Activated naive CD4-positive, alpha-beta T cell treated with anti-CD3 and anti-CD28 coated beads for 36 hours (primary cell): ENCODE results near the gene OR4F6. TPM values are rescaled to one million over a fixed set of nuclear protein-coding genes. Genes with fewer than 3 reads are reported as not detected.
"Not testable (repeated sequence)": the region's sequence is repeated elsewhere in the genome, so short reads cannot be mapped to it uniquely, and the experiment has no call there.

Source experiments
- CTCF ChIA-PET: fragments of 350-600 bp; sonication (Branson Sonifier 250); formaldehyde crosslinking; loops from one replicate; lab custom pipeline; 2021; ENCODE audit warnings: antibody characterized with exemption; lab: Charles Lee
- DNase-seq: peaks from one replicate; pipeline ENCODE4 v3.0.0-alpha.2; 2020
- H3K27ac Mint-ChIP-seq: one replicate; pipeline ENCODE4 v1.8.0; 2021; ENCODE audit warnings: mild to moderate bottlenecking, mixed read lengths
- H3K27me3 Mint-ChIP-seq: one replicate; pipeline ENCODE4 v1.8.0; 2021; ENCODE audit warnings: low read depth, mixed read lengths
- H3K36me3 Mint-ChIP-seq: one replicate; pipeline ENCODE4 v1.8.0; 2021; ENCODE audit warnings: low read depth, mixed read lengths
- H3K4me1 Mint-ChIP-seq: one replicate; pipeline ENCODE4 v1.8.0; 2021; ENCODE audit warnings: low read depth, mixed read lengths
- H3K4me3 Mint-ChIP-seq: one replicate; pipeline ENCODE4 v1.8.0; 2021; ENCODE audit warnings: mild to moderate bottlenecking, moderate library complexity, mixed read lengths
- H3K9me3 Mint-ChIP-seq: one replicate; pipeline ENCODE4 v1.8.0; 2021; ENCODE audit warnings: mixed read lengths
- intact Hi-C: fragments of 100-400 bp; cut with micrococcal nuclease; formaldehyde crosslinking; loops from one replicate; pipeline ENCODE4 v1.15.1; 2023
- total RNA-seq, 2 experiments: library from RNA; stranded (reverse); gene quantifications; one replicate each; pipeline ENCODE4 v1.2.3, GENCODE V29; 2021

Gene OR4F6
- total RNA-seq, 2 experiments from 2014 or later = not detected

DNA sequence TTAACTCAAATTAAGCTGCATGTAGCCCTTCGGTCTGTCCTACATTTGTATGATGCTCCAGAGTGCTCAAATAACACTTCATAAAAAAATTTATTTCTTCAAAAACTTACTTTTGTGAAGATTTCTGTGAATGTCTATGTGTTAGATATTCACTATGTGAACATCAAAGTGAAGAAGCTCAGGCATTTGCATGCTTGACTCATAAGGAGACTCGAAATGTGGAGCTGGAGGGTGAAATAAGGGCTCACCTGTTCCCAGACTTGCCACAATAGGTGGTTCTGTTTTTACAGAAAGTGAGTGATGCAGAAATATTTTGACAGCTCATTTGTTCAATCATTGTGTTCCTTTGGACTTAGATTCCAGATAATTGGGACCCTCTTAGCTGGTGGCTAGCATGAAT lies 16.9 kb upstream of the OR4F6 start:
- H3K4me3 Mint-ChIP-seq, H3K36me3 Mint-ChIP-seq, intact Hi-C loops, H3K27me3 Mint-ChIP-seq, H3K9me3 Mint-ChIP-seq, CTCF ChIA-PET, DNase-seq, H3K27ac Mint-ChIP-seq, H3K4me1 Mint-ChIP-seq: not testable (repeated sequence)

DNA sequence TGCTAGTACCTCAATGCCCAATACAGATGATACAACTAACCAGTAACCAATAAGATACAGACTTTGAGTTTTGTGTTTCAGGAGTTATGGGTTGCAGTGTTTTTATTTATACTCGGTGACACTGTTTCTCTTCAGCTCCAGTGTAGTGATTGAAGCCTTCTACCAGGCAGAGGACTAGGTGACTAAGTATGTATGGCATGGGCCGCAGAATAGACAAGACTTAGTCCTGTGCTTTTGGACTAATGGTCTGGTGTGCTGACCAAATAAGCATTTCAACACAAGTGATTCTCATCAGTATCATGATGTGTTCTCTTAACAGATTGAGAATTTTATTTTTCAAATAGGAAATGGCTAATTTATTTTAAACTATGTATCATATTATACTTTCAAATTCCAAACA lies 15.3 kb upstream of the OR4F6 start:
- H3K36me3 Mint-ChIP-seq, H3K4me1 Mint-ChIP-seq, H3K27ac Mint-ChIP-seq, intact Hi-C loops, H3K4me3 Mint-ChIP-seq, CTCF ChIA-PET, DNase-seq, H3K9me3 Mint-ChIP-seq, H3K27me3 Mint-ChIP-seq: not testable (repeated sequence)

DNA sequence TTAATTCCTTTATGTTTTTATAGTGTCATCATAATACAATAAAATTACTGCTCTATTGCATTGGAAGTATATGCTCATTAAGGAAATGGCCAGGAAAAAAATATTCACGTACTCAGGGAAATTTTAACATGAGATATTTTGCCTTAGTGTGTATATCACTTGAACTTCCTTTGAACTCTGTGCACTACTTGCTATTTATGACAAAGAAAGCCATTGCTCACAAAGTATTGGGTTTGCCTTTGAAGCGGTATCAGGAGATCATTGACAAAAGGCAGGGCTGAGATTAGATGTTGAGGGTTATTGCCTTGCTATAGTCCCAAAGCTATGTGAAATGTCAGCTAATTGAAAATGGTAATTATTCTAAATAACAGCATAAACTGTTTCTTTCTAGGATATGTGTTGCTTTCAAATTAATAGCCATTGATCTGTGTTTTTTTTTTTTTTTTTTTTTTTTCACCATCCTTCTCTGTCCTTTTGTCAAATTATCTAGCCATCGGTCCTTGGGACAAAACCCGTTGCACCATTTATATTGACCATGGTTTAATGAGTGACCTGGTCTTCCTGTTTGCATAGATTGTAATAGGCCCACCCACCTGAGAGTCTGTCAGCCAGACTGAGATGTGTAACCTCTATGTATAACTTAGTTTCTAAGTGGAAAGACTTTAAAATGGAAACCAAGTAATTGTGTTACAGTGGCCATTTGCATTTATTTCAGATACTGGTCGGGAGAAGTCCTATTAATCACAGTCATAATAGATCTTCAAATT lies 14.6 kb upstream of the OR4F6 start:
- H3K4me1 Mint-ChIP-seq, H3K36me3 Mint-ChIP-seq, H3K4me3 Mint-ChIP-seq, CTCF ChIA-PET, H3K9me3 Mint-ChIP-seq, H3K27me3 Mint-ChIP-seq, intact Hi-C loops, DNase-seq, H3K27ac Mint-ChIP-seq: not testable (repeated sequence)

DNA sequence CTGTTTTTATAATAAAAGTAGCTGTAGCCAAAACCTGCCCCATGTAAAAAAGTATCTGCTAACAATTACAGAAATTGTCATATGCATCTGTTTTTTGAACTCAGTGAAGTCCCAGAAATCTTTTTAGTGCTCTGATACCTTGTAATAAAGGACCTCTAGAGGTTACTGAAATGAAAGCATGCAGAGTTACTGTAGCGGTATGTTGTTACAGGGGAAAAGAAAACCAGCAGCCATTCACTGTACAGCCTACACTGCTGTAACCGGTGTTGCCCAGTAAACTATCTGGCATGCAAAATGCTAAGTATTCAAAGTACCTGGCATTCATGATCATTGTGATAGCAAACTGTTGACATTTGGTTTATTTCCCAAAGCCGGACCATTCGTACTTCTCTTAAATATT lies 12.6 kb upstream of the OR4F6 start:
- intact Hi-C loops, H3K4me1 Mint-ChIP-seq, H3K4me3 Mint-ChIP-seq, H3K27ac Mint-ChIP-seq, DNase-seq, H3K9me3 Mint-ChIP-seq, H3K27me3 Mint-ChIP-seq, H3K36me3 Mint-ChIP-seq, CTCF ChIA-PET: not testable (repeated sequence)

DNA sequence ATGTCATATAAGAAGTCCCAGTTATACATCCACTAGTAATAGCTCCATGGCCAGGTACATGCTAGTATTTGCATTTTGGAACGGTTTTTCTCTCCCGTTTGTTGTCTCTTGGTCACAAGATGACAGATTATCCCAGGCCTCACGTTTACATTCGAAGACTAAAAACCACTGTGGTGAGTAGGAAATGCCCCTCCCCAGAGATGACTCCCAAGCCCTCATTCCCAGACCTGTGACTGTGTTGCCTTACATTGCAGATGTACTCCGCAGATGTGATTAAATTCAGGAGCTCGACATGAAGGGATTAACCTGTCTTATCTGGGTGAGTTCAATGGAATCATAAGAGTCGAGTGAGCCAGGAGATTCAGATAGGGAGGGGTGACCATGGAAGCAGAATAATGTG lies 9.3 kb upstream of the OR4F6 start:
- H3K27ac Mint-ChIP-seq, H3K27me3 Mint-ChIP-seq, H3K4me3 Mint-ChIP-seq, CTCF ChIA-PET, intact Hi-C loops, DNase-seq, H3K36me3 Mint-ChIP-seq, H3K9me3 Mint-ChIP-seq, H3K4me1 Mint-ChIP-seq: not testable (repeated sequence)

DNA sequence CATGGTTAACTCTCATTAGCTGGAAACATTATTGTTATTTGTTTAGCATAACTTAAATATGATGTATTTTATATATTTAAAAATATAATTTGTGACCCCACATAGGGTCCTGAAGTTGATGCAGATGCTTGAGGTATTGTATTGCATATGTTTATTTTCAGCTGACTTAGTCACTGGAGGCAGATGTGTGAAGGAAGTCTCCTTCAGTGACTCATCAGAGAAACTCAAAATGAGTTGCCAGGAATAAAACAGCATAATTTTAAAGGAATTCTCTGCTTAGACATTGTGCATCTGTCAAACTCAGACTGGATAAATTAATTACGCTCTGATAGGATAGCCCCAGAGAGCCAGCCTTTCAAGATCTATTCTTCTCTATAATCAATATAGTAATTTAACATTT lies 7.9 kb upstream of the OR4F6 start:
- H3K27ac Mint-ChIP-seq = no peak overlapping the region
- peaks cover 2% of the 10 kb centered on the region for H3K27me3 Mint-ChIP-seq
- H3K4me3 Mint-ChIP-seq = no peak overlapping the region
- no peaks in the 10 kb centered on the region for H3K9me3 Mint-ChIP-seq
- no peaks in the 10 kb centered on the region for H3K36me3 Mint-ChIP-seq
- CTCF ChIA-PET = no interaction called here
- H3K4me1 Mint-ChIP-seq = no peaks in the 10 kb centered on the region
- DNase-seq = no peak
- intact Hi-C loops = no loop called here

DNA sequence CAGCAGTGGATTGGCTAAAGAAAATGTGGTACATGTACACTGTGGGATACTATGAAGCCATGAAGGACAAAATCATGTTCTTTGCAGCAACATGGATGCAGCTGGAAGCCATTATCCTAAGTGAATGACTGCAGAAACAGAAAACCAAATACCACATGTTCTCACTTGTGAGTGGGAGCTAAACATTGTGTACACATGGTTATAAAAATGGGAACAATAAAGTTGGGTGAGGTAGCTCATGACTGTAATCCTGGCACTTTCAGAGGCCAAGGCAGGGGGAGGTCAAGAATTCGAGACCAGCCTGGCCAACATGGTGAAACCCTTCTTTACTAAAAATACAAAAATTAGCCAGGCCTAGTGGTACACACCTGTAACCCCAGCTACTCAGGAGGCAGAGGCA lies 3.6 kb upstream of the OR4F6 start:
- CTCF ChIA-PET = interaction anchor here (0.6 kb wide), 1 partner anchor 34 kb away, joined by 4 read pairs; no protein-coding TSS in a partner anchor
- no peaks in the 10 kb centered on the region for H3K9me3 Mint-ChIP-seq
- H3K4me3 Mint-ChIP-seq = no peak overlapping the region
- H3K27ac Mint-ChIP-seq = no peak overlapping the region
- no peaks in the 10 kb centered on the region for H3K4me1 Mint-ChIP-seq
- H3K36me3 Mint-ChIP-seq = no peaks in the 10 kb centered on the region
- no peak for DNase-seq
- intact Hi-C loops = no loop called here
- peaks cover 5% of the 10 kb centered on the region for H3K27me3 Mint-ChIP-seq

DNA sequence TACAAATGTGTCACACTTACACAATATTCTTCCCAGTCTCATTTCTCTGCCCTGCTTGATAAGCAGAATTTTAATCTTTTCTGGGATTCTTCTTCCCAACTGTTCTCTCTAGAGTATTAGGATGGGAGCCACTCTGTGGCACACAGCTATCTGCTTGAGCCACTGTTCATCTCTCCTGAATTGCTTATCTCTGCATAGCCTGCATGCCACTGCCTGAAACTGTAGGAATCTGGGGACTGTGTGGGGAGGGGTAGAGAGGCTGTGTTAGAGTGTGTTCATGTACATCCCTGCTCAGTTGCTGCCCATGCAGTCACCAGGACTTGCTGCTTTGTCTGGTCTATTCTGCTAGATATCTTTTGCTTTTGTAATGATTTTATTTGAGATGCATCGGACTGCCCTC lies 2.3 kb upstream of the OR4F6 start:
- Mint-ChIP-seq H3K4me1 (no peaks in the 10 kb centered on the region), H3K27ac (no peak overlapping the region), H3K27me3 (peaks cover 8% of the 10 kb centered on the region), H3K9me3 (no peaks in the 10 kb centered on the region), H3K4me3 (no peak overlapping the region), H3K36me3 (no peaks in the 10 kb centered on the region)
- CTCF ChIA-PET = no interaction called here
- intact Hi-C loops = no loop called here
- no peak for DNase-seq

DNA sequence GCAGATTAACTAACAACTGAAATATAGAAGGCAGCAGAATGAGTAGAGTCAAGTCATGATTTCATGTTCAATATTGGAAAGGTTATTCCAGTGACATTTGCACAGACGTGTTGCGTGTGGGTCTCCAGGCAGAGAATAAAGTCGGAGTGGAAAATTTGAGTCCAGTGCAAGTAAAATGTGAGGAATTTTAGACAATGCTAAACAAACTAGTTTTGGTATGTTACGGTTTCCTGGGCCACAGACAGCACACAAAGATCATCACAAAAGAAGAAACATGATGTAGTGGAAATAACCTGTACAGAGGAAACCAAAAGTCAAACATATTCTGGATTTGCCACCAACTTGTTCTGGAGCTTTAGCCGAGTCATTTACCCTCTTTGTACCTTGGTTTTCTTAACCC lies 367 bp downstream of the OR4F6 start:
- no peak for DNase-seq
- no peaks in the 10 kb centered on the region for H3K9me3 Mint-ChIP-seq
- H3K27me3 Mint-ChIP-seq = peaks cover 9% of the 10 kb centered on the region

DNA sequence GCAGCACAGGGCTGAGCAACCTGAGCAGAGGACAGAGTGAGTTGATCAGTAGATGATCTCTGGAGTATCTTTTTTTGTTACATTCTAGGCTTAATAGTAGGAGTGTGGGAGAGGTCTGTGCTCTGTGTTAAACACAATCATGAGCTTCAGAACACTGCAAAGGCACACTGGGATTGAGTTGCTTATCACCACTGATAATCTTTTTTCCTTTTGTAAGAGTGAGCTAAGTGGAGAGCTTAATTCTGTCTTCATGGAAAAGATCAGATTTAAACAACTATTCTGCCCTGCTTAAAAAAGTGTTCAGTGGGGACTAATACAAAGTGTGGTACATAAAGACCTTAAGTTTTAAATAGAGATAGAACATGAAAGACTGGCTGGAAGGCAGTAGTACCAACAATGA lies 1.1 kb downstream of the OR4F6 start:
- intact Hi-C loops = no loop called here
- no peaks in the 10 kb centered on the region for H3K36me3 Mint-ChIP-seq
- peaks cover 12% of the 10 kb centered on the region for H3K27me3 Mint-ChIP-seq
- H3K27ac Mint-ChIP-seq = no peak overlapping the region
- DNase-seq = no peak
- no peaks in the 10 kb centered on the region for H3K4me1 Mint-ChIP-seq
- CTCF ChIA-PET = no interaction called here
- H3K9me3 Mint-ChIP-seq = no peaks in the 10 kb centered on the region
- no peak overlapping the region for H3K4me3 Mint-ChIP-seq

More for the DNA sequence above, 367 bp downstream of the OR4F6 start:
- CTCF ChIA-PET = interaction anchor here (0.6 kb wide), 2 partner anchors 33 to 165 kb away, joined by 4 read pairs; no protein-coding TSS in a partner anchor
- intact Hi-C loops = no loop called here
- H3K4me3 Mint-ChIP-seq = no peak overlapping the region
- H3K36me3 Mint-ChIP-seq = no peaks in the 10 kb centered on the region
- no peak overlapping the region for H3K27ac Mint-ChIP-seq
- H3K4me1 Mint-ChIP-seq = no peaks in the 10 kb centered on the region

DNA sequence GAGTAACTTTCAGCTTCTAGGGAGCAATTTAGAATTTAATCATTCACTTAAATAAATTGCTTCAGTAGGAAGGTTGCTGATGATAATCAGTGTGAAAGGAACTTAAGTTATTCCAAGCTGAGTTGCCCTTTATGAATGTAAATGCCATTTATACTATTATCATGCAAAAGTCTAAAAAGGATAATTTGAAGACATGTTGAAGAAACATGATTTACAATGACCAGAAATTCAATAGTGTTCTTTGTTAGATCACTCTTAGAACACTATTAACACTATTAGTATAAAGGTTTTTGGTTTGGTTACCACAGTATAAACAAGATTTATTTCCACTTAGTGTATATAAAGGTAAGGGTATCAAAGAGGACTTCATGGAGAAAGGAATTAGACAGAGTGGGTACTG lies 1.6 kb downstream of the OR4F6 start:
- H3K9me3 Mint-ChIP-seq = no peaks in the 10 kb centered on the region
- H3K4me3 Mint-ChIP-seq = no peak overlapping the region
- H3K36me3 Mint-ChIP-seq = no peaks in the 10 kb centered on the region
- CTCF ChIA-PET = no interaction called here
- no peak for DNase-seq
- peaks cover 13% of the 10 kb centered on the region for H3K27me3 Mint-ChIP-seq
- intact Hi-C loops = no loop called here
- no peak overlapping the region for H3K27ac Mint-ChIP-seq
- no peaks in the 10 kb centered on the region for H3K4me1 Mint-ChIP-seq

DNA sequence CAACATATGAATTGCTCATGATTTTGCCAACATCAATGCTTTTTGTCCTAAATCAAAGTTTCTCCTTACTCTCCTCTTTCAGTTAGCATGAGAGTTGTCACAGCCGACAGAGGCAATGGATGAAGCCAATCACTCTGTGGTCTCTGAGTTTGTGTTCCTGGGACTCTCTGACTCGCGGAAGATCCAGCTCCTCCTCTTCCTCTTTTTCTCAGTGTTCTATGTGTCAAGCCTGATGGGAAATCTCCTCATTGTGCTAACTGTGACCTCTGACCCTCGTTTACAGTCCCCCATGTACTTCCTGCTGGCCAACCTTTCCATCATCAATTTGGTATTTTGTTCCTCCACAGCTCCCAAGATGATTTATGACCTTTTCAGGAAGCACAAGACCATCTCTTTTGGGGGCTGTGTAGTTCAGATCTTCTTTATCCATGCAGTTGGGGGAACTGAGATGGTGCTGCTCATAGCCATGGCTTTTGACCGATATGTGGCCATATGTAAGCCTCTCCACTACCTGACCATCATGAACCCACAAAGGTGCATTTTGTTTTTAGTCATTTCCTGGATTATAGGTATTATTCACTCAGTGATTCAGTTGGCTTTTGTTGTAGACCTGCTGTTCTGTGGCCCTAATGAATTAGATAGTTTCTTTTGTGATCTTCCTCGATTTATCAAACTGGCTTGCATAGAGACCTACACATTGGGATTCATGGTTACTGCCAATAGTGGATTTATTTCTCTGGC lies 2.5 kb downstream of the OR4F6 start:
- no peak for DNase-seq
- Mint-ChIP-seq H3K9me3 (no peaks in the 10 kb centered on the region), H3K4me3 (no peak overlapping the region), H3K27ac (no peak overlapping the region), H3K36me3 (no peaks in the 10 kb centered on the region), H3K4me1 (no peaks in the 10 kb centered on the region), H3K27me3 (peaks cover 16% of the 10 kb centered on the region)
- intact Hi-C loops = no loop called here
- CTCF ChIA-PET = no interaction called here

DNA sequence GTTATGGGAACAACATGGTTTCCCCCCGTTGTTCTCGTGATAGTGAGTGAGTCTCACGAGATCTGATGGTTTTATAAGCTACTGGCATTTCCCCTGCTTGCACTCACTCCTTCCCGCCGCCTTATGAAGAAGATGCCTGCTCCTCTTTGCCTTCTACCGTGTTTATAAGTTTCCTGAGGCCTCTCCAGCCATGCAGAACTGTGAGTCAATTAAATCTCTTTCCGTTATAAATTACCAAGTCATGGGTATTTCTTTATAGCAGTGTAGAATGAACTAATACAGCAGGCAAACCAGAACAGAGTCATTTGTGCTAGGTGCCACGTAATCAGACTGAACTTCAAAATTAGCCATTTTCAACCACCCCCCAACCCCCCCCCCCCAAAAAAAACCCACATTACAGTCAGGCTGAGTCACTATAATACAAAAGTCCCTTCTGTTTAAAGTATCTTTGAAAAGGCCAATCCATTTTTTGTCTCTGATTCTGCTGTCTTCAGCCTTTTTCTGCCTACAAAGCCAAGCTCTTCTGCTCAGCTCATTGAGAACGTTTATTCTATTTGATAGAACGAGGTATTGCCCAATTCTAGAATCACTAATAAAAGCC lies 4.1 kb downstream of the OR4F6 start:
- H3K4me1 Mint-ChIP-seq = no peaks in the 10 kb centered on the region
- CTCF ChIA-PET = no interaction called here
- H3K9me3 Mint-ChIP-seq = no peaks in the 10 kb centered on the region
- H3K36me3 Mint-ChIP-seq = no peaks in the 10 kb centered on the region
- H3K27me3 Mint-ChIP-seq = peaks cover 20% of the 10 kb centered on the region
- intact Hi-C loops = no loop called here
- no peak for DNase-seq
- H3K27ac Mint-ChIP-seq = no peak overlapping the region
- no peak overlapping the region for H3K4me3 Mint-ChIP-seq
